ENCODE data around the gene ZNF844.

GRCh38 chr19:12075538-12076139 is 11.1 kb downstream of the ZNF844 start:
- TF ChIP-seq CTCF (IDR thresholded peaks at IDR 0.05; ENCODE audit: poor library complexity) (no peak), EZH2 (IDR thresholded peaks at IDR 0.05; ENCODE audit: borderline replicate concordance) (no peak)

Data from hepatocyte (in vitro differentiated cells).